Stomach (tissue), 4 donors: ENCODE data around the gene ACVR1.

Experiments
- EP300 ChIP-seq: sonication (generic); formaldehyde crosslinking; IDR thresholded peaks from one replicate; pipeline ENCODE4 v1.6.1; 2017; ENCODE audit warnings: antibody characterized with exemption
- TF ChIP-seq, protein P1 (sequence below), 7 experiments: fragments of 450-650 bp in 4 of 7; fragments of 200-600 bp in 3 of 7; sonication (generic) in 3 of 7; IDR thresholded peaks; one replicate each; pipeline ENCODE4 v1.5.1; 2016 to 2019; ENCODE audit warnings: antibody characterized with exemption in 7 of 7, control low read depth in 2 of 7, mild to moderate bottlenecking in 1 of 7

DNA sequence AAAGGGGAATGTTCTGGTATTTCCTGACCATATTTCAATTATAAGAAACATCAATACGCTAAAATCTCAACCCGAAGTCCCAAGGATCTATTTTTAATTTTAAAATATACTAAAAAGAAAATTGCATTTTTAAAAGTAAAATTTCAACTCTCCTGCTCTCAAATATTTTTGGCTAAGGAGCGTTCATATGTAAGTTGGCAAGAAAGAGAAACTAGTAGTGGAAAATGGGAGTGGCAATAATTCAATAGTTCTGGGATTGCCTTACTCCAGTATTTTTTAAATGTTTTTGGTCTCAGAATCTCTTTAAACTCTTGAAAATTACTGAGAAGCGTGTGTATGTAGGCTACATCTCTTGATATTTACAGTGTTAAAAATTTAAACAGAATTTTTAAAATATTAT lies 72.7 kb downstream of the ACVR1 start:
- no peak for TF ChIP-seq EP300
- TF ChIP-seq, protein P1, sequence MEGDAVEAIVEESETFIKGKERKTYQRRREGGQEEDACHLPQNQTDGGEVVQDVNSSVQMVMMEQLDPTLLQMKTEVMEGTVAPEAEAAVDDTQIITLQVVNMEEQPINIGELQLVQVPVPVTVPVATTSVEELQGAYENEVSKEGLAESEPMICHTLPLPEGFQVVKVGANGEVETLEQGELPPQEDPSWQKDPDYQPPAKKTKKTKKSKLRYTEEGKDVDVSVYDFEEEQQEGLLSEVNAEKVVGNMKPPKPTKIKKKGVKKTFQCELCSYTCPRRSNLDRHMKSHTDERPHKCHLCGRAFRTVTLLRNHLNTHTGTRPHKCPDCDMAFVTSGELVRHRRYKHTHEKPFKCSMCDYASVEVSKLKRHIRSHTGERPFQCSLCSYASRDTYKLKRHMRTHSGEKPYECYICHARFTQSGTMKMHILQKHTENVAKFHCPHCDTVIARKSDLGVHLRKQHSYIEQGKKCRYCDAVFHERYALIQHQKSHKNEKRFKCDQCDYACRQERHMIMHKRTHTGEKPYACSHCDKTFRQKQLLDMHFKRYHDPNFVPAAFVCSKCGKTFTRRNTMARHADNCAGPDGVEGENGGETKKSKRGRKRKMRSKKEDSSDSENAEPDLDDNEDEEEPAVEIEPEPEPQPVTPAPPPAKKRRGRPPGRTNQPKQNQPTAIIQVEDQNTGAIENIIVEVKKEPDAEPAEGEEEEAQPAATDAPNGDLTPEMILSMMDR (IDR thresholded peaks at IDR 0.05), result no peak
